Right lobe of liver (tissue), 6 donors: ENCODE data around the gene SST. TPM values are rescaled to one million over a fixed set of nuclear protein-coding genes. Genes with fewer than 3 reads are reported as not detected.
A peak's percentile ranks its signal among the peaks of the same experiment; 100 is the strongest.

ENCODE experiments used
- ATAC-seq, 4 donors: fragments of 200-7000 bp; cut with Tn5 transposase; one replicate each; pipeline ENCODE4 v1.9.1; 2020; ENCODE audit warnings: mild to moderate bottlenecking in 4 of 4, moderate library complexity in 4 of 4
- DNase-seq, 3 donors: peaks; one replicate each; pipeline ENCODE4 v3.0.0-alpha.2; 2020
- H3K27ac ChIP-seq, 3 donors: fragments of 200-600 bp; one replicate each; pipeline ENCODE4 v1.8.0; 2022
- H3K27me3 ChIP-seq, 2 donors: fragments of 200-600 bp; one replicate each; pipeline ENCODE4 v1.8.0; 2022
- H3K36me3 ChIP-seq, 4 donors: fragments of 200-600 bp; sonication (generic) in 1 of 4; one replicate each; pipeline versions ENCODE4 v1.5.1 to v1.8.0; 2017 to 2022; ENCODE audit warnings: control low read depth in 1 of 4
- H3K4me1 ChIP-seq, 4 donors: fragments of 200-600 bp; sonication (generic) in 1 of 4; one replicate each; pipeline versions ENCODE4 v1.5.1 to v1.8.0; 2017 to 2022; ENCODE audit warnings: control low read depth in 1 of 4
- H3K4me3 ChIP-seq, 3 donors: fragments of 200-600 bp; one replicate each; pipeline ENCODE4 v1.8.0; 2022
- H3K9me3 ChIP-seq, 4 donors: fragments of 200-600 bp; sonication (generic) in 1 of 4; one replicate each; pipeline versions ENCODE4 v1.5.1 to v1.8.0; 2017 to 2022; ENCODE audit warnings: control low read depth in 1 of 4
- POLR2A ChIP-seq: fragments of 450-650 bp; IDR thresholded peaks from one replicate; pipeline ENCODE4 v1.6.1; 2017; ENCODE audit warnings: antibody characterized with exemption, mild to moderate bottlenecking
- whole genome bisulfite sequencing: methylation state at CpG from one replicate; pipeline ENCODE4 v1.1.6; 2018; ENCODE audit warnings: low coverage, low lambda C conversion rate; ENCODE audit not compliant: insufficient coverage; ENCODE audit errors: missing lambda C conversion rate; 5-methylcytosine and 5-hydroxymethylcytosine counted together
- intact Hi-C, 2 donors: fragments of 100-400 bp; cut with DNase I; formaldehyde crosslinking; loops; one replicate each; pipeline versions ENCODE4 v1.11.2 to v1.14.1; 2022
- long read RNA-seq: library from polyadenylated mRNA; unstranded; transcript quantifications from one replicate; pipeline ENCODE4 v2.0.0, GENCODE V29; 2019
- total RNA-seq, 6 experiments: library from RNA; depleted of rRNA in 2 of 6; stranded (reverse); fragments of >200 nt in 2 of 6; fragmentation: NEBNext Ultra II Directional in 3 of 6; extraction: Animal tissue kit (Norgen Biotek cat#: 25700) in 3 of 6; gene quantifications; one replicate each; pipeline versions ENCODE4 v1.1.0 to v1.2.4, GENCODE V29; 2016 to 2023
- TF ChIP-seq, protein P1 (sequence below), 4 donors: fragments of 200-600 bp in 3 of 4; fragments of 450-650 bp in 1 of 4; IDR thresholded peaks; one replicate each; pipeline versions ENCODE4 v1.5.1 to v1.8.0; 2016 to 2022; ENCODE audit warnings: antibody characterized with exemption in 4 of 4, mild to moderate bottlenecking in 2 of 4
- donor health status: DM: no; HTN: yes; CAD: no.
- donor health status: DM: no; HTN: no; CAD: no.
- donor health status: DM: no; HTN: no; CAD: no.
- donor health status: DM: no; HTN: yes; CAD: no.
- donor health status: DM: no; HTN: yes; CAD: no.

Gene SST
- not detected for total RNA-seq
- long read RNA-seq, result 0 reads

DNA sequence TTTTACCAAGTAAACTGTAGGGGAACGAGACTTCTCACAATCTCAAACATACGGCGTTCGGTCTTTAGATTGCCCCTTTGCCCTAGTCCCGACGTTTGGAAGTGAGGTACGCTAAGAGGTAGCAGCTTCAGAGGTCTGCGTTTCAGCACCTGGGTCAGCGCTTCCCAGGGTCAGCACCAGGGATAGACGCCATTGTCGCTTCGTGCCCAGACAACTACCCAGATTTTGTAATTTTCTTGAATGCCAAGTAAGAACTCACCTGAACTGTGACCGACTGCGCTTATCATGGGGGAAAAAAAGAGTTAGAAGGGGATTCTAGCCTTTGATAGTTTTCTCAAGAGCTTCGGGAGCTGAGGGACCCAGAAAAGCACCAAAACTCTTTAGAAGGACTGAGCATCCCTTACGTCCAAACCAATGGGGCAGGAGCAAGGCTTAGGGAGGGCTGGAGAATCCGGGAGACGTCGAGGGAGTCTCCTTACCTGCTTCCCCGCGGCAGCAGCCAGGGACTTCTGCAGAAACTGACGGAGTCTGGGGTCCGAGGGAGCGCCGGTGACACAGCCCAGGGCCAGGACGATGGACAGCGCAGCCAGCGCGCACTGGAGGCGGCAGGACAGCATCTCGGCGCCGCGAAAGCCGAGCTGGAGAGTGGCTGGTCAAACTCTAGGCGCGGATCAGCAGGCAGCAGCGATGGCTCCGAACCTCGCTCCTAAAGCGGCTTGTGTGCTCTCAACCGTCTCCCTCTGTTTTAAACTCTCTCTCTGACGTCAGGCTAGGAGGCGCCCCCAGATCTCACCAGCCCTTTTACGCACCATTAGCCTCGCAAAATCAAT lies at the start of gene SST:
TSS of gene SST (minus strand) at position 720 of the 830 bp plus-strand sequence. CDS start at position 617, 103 bp downstream.
- intact Hi-C loops, result loop anchor here in 1 of 2 donors (10.0 kb wide), 1 partner anchor 55 kb away; no protein-coding TSS in a partner anchor
- no peaks in the 10 kb centered on the region for H3K9me3 ChIP-seq
- ATAC-seq, result peak; percentile 69 to 85 (median 78)
- 14% methylated on average over 20 of the region's 46 CpGs for WGBS
- H3K36me3 ChIP-seq, result no peaks in the 10 kb centered on the region
- no peaks in the 10 kb centered on the region for H3K27me3 ChIP-seq
- no peak within 1 kb of the TSS for H3K4me3 ChIP-seq
- no peaks in the 10 kb centered on the region for H3K4me1 ChIP-seq
- no peak within 1 kb of the TSS for H3K27ac ChIP-seq
- TF ChIP-seq POLR2A, result no peak
- TF ChIP-seq, protein P1, sequence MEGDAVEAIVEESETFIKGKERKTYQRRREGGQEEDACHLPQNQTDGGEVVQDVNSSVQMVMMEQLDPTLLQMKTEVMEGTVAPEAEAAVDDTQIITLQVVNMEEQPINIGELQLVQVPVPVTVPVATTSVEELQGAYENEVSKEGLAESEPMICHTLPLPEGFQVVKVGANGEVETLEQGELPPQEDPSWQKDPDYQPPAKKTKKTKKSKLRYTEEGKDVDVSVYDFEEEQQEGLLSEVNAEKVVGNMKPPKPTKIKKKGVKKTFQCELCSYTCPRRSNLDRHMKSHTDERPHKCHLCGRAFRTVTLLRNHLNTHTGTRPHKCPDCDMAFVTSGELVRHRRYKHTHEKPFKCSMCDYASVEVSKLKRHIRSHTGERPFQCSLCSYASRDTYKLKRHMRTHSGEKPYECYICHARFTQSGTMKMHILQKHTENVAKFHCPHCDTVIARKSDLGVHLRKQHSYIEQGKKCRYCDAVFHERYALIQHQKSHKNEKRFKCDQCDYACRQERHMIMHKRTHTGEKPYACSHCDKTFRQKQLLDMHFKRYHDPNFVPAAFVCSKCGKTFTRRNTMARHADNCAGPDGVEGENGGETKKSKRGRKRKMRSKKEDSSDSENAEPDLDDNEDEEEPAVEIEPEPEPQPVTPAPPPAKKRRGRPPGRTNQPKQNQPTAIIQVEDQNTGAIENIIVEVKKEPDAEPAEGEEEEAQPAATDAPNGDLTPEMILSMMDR (IDR thresholded peaks at IDR 0.05), result no peak
- peak; percentile 43 to 66 (median 52) for DNase-seq

DNA sequence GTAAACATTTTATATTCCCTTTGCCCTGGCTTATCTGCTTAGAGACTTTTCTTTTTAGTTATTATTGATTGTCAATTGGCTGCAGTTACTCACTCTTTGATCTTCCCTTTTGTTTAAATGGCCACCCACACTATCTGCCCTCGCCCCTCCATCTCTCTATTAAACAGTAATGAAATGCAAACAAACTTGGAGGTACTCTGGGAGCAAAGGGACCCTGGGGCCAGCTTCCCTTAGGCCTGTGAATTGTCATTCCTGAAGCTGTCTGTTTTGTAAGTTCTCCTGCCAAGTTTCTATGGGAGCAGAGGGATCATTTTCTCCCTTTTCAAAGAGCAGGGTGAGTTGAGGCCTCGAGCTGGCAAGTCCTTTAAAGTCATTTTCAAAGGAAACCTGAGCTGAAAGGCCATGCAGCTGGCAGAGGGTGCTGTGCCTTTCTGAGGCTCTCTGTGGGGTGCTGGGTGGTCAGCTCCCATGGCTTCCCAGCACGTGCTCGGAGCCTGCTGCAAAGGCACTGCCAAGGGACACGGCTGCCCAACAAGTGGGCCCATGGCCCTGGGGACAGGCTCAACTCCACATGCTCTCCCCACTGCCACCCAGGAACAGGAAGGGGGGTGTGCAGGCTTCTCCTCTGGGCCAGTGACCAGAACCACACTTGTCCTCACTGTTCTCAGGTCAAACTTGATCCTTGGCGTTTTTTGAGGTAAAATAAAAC lies 49.6 kb upstream of the SST start:
- peak; percentile 52 to 77 (median 70) for DNase-seq

DNA sequence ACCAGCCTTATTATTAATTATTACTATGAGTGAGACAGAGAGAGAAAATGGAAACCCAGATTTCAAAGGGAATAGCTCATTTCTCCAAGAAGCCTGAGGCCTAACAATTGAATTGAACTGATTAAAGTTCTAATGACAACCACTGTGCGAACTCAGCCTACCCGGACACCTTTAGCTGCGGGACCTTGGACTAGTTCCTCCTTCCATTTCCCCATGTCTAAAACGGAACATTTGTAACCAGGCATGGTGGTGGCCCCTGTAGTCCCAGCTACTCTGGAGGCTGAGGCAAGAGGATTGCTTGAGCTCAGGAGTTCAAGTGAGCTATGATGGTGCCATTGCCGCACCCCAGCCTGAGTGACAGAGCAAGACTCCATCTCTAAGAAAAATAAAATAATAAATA lies 48.6 kb upstream of the SST start:
- no peaks in the 10 kb centered on the region for H3K9me3 ChIP-seq
- peaks cover 0 to 29% (median 13%) of the 10 kb centered on the region in 4 donors for H3K36me3 ChIP-seq
- intact Hi-C loops, result no loop called here
- H3K4me3 ChIP-seq, result no peak overlapping the region
- ATAC-seq (no peak), DNase-seq (no peak)
- 87% methylated on average over 5 of the region's 5 CpGs for WGBS
- no peak overlapping the region for H3K27ac ChIP-seq
- H3K27me3 ChIP-seq, result no peaks in the 10 kb centered on the region
- TF ChIP-seq, protein P1 (IDR thresholded peaks at IDR 0.05), result no peak
- no peak for TF ChIP-seq POLR2A
- peaks cover 0 to 39% (median 12%) of the 10 kb centered on the region in 4 donors for H3K4me1 ChIP-seq

More for the DNA sequence above, 49.6 kb upstream of the SST start:
- Histone ChIP-seq H3K27ac (peak overlapping the region in 2 of 3 donors; percentile 33 to 55), H3K27me3 (no peaks in the 10 kb centered on the region), H3K4me1 (peaks cover 0 to 33% (median 12%) of the 10 kb centered on the region in 4 donors), H3K9me3 (no peaks in the 10 kb centered on the region), H3K36me3 (peaks cover 0 to 39% (median 18%) of the 10 kb centered on the region in 4 donors), H3K4me3 (no peak overlapping the region)
- WGBS, result 18% methylated on average over 5 of the region's 6 CpGs
- intact Hi-C loops, result no loop called here
- no peak for TF ChIP-seq POLR2A
- TF ChIP-seq, protein P1 (IDR thresholded peaks at IDR 0.05), result no peak
- ATAC-seq, result peak; percentile 67 to 86 (median 78)

DNA sequence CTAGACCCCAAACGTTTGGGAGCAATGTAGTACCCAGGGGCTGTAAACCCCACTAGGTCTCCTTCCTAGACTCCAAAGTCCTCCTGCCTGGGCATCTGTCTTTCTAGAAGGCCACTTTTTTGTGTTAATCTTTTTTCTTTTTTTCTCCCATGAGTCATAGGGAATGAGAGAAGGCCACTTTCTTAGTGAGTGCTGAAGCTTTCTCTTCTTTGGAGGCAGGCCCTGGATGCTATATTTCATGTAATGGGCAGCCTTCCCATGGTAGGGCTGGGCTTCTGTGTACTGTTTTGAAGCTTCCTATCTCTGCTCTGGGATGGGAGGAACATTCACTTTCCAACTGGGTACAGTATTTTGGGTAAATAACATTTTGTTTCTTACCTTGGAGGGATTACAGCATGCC lies 47.4 kb upstream of the SST start:
- intact Hi-C loops, result no loop called here
- no peak for ATAC-seq
- 53% methylated on average over 1 of the region's 1 CpG for WGBS

More for the DNA sequence above, 47.4 kb upstream of the SST start:
- Histone ChIP-seq H3K27me3 (no peaks in the 10 kb centered on the region), H3K4me1 (peaks cover 0 to 40% (median 12%) of the 10 kb centered on the region in 4 donors), H3K36me3 (peaks cover 0 to 17% (median 6%) of the 10 kb centered on the region in 4 donors), H3K9me3 (no peaks in the 10 kb centered on the region), H3K27ac (no peak overlapping the region), H3K4me3 (no peak overlapping the region)
- no peak for DNase-seq
- no peak for TF ChIP-seq POLR2A
- TF ChIP-seq, protein P1 (IDR thresholded peaks at IDR 0.05), result no peak
